Measurements from ENCODE around the gene CHMP6. TPM values are rescaled to one million over a fixed set of nuclear protein-coding genes. Genes with fewer than 3 reads are reported as not detected.

CHMP6 gene
- total and polyA plus RNA-seq, 2 experiments from 2014 or later = 35.5 to 58.8 TPM

DNA sequence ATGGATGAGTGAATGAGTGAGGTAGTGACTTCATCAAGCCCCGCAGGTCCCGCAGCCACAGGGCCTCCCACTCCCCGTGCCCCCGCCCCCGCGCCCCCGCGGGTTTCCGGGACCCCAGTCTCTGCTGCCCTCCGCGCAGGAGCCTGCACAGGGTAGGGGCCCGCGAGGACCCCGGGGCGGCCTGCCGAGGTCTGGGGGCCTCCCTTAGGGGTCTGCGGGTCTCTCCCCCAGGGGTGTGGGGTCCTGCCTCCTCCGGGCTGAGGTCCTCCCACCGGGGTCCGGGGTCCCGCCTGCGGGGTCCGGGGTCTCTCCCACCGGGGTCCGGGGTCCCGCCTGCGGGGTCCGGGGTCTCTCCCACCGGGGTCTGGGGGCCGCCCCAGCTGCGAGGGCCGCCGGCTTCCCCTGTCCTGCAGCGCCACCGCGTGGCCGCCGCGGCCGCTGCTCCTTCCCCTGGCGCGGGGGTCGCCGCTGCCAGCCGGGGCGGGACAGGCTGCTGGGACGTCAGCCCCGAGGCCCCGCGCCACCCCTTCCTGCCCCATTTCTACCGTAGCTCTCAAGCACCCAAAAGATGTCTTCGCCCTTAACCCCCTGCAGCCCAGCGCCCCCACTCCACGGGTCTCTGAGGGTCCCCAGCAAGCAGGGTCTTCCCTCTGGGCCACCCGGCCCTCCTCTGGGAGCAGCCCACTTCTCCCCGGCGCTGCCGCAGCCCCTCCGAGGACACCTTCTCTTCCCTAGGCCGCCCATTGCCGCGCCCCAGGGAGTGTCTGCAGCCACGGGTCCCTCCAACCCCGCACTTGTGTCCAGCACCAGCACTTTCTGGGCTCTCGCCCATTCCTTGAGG, 10.4 kb upstream of the CHMP6 start:
- TF ChIP-seq, protein P1, sequence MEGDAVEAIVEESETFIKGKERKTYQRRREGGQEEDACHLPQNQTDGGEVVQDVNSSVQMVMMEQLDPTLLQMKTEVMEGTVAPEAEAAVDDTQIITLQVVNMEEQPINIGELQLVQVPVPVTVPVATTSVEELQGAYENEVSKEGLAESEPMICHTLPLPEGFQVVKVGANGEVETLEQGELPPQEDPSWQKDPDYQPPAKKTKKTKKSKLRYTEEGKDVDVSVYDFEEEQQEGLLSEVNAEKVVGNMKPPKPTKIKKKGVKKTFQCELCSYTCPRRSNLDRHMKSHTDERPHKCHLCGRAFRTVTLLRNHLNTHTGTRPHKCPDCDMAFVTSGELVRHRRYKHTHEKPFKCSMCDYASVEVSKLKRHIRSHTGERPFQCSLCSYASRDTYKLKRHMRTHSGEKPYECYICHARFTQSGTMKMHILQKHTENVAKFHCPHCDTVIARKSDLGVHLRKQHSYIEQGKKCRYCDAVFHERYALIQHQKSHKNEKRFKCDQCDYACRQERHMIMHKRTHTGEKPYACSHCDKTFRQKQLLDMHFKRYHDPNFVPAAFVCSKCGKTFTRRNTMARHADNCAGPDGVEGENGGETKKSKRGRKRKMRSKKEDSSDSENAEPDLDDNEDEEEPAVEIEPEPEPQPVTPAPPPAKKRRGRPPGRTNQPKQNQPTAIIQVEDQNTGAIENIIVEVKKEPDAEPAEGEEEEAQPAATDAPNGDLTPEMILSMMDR (IDR thresholded peaks at IDR 0.05; ENCODE audit: low read depth, low read length) = peak; percentile 51
- no peaks in the 10 kb centered on the region for H3K36me3 ChIP-seq
- no peaks in the 10 kb centered on the region for H3K4me1 ChIP-seq (ENCODE audit: low read depth)
- DNase-seq (ENCODE audit: low read depth in 1 of 2, low spot score in 1 of 2) = peak in 1 of 2 donors; percentile 59
- no peak overlapping the region for H3K27ac ChIP-seq
- no peaks in the 10 kb centered on the region for H3K9me3 ChIP-seq (ENCODE audit: low read depth)
- H3K4me3 ChIP-seq = peak overlapping the region; percentile 27
- peaks cover 15% of the 10 kb centered on the region for H3K27me3 ChIP-seq

DNA sequence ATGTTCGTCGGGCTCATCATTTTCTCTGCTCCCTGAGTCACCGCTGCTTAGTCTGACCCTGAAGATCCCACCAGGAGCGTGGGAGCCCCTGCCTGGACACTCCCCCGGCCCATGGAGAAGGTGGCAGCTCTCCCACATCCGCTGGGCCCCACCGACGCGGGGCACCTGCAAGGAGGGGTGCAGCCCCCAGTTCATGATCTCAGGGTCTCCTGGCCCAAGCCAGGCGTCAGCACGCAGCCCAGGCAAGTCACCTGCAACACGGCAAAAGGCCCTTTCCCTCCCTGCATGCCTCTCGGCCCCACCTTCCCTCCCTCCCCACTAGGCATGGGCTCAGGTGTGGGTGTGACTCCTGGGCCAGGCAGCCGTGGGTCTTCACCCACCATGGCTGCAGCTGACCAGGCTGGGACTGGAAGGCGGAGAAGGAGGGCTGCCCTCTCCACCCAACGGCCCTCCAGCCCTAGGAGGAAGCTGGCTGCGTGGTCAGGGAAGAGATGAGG, 9.7 kb upstream of the CHMP6 start:
- no peaks in the 10 kb centered on the region for H3K36me3 ChIP-seq
- no peak for DNase-seq (ENCODE audit: low read depth in 1 of 2, low spot score in 1 of 2)
- TF ChIP-seq, protein P1 (IDR thresholded peaks at IDR 0.05; ENCODE audit: low read depth, low read length) = no peak
- no peak overlapping the region for H3K27ac ChIP-seq
- H3K4me1 ChIP-seq (ENCODE audit: low read depth) = no peaks in the 10 kb centered on the region
- no peak overlapping the region for H3K4me3 ChIP-seq
- H3K27me3 ChIP-seq = peaks cover 15% of the 10 kb centered on the region
- H3K9me3 ChIP-seq (ENCODE audit: low read depth) = no peaks in the 10 kb centered on the region

DNA sequence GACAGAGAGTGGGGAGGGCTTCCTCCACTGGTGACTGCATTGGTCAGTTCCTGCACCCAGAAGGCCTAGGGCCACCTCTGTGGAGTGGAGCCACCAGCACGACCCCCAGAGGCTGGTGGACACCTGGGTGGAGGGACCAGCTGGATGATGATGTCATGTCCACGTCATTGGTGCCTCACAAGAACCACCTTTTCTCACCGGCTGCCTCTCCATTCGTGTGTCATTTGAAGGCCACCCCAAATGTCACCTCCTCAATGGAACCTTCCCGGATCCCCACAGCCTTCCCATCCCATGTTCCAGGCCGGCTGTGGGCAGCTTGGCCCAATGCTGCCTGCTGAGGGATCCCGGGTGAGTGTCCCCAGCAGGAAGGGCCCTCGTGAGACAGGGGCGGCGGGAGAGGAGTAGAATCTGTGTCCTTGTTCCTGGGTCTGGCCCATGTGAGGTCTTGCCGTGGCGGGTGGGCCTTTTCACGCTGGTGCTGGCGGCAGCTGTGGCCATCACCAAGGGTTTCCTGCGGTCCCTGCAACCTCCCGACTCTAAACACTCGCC, 9.1 kb upstream of the CHMP6 start:
- no peak for DNase-seq (ENCODE audit: low read depth in 1 of 2, low spot score in 1 of 2)
- no peaks in the 10 kb centered on the region for H3K36me3 ChIP-seq
- no peak overlapping the region for H3K27ac ChIP-seq
- peaks cover 15% of the 10 kb centered on the region for H3K27me3 ChIP-seq
- TF ChIP-seq, protein P1 (IDR thresholded peaks at IDR 0.05; ENCODE audit: low read depth, low read length) = no peak
- no peaks in the 10 kb centered on the region for H3K4me1 ChIP-seq (ENCODE audit: low read depth)
- no peaks in the 10 kb centered on the region for H3K9me3 ChIP-seq (ENCODE audit: low read depth)
- no peak overlapping the region for H3K4me3 ChIP-seq

DNA sequence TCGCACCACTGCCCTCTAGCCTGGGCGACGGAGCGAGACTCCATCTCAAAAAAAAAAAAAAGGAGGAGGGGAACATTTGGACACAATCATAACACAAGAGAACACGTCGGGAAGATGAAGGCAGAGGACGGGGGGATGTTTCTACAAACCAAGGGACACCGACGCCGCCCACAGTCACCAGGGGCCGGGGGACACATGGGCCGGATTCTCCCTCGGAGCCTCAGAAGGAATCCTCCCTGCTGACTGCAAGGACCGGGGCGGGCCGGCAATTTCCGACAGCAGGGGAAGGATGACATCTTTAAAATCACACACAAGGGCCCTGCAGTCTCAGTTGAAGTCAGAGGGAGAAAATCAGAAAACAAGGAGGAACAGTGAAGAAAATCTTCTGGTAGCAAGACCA, 8.1 kb upstream of the CHMP6 start:
- H3K36me3 ChIP-seq = no peaks in the 10 kb centered on the region
- H3K9me3 ChIP-seq (ENCODE audit: low read depth) = no peaks in the 10 kb centered on the region
- DNase-seq (ENCODE audit: low read depth in 1 of 2, low spot score in 1 of 2) = no peak
- H3K4me1 ChIP-seq (ENCODE audit: low read depth) = no peaks in the 10 kb centered on the region
- H3K27me3 ChIP-seq = peaks cover 15% of the 10 kb centered on the region
- H3K27ac ChIP-seq = no peak overlapping the region
- no peak overlapping the region for H3K4me3 ChIP-seq
- TF ChIP-seq, protein P1 (IDR thresholded peaks at IDR 0.05; ENCODE audit: low read depth, low read length) = no peak

DNA sequence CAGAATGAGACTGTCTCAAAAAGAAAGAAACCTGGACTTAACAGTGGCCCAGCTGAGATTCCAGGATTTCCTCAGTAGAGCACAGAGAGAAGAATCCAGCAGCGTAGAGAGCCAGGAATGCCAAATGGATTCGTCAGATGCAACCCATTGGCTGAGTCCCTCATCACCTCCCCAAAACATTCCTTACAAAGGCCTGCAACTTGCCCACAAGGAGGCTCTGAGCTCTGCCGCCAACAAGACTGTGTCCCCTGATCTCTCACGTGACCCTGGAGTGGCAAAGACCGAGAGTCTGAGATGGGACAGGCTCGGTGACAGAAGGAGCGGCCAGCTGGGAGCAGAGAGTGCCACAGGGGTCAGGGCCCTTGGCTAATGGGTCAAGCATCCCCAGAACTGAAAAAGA, 6.9 kb upstream of the CHMP6 start:
- H3K36me3 ChIP-seq = no peaks in the 10 kb centered on the region
- H3K27me3 ChIP-seq = peaks cover 15% of the 10 kb centered on the region
- TF ChIP-seq, protein P1 (IDR thresholded peaks at IDR 0.05; ENCODE audit: low read depth, low read length) = peak; percentile 51
- no peak overlapping the region for H3K4me3 ChIP-seq
- H3K27ac ChIP-seq = no peak overlapping the region
- H3K9me3 ChIP-seq (ENCODE audit: low read depth) = no peaks in the 10 kb centered on the region
- DNase-seq (ENCODE audit: low read depth in 1 of 2, low spot score in 1 of 2) = peak; percentile 66 to 94
- no peaks in the 10 kb centered on the region for H3K4me1 ChIP-seq (ENCODE audit: low read depth)

All from cardiac muscle cell (in vitro differentiated cells and primary cell).